HCT116 (cell line): ENCODE results near the gene C1QTNF3. TPM values are rescaled to one million over a fixed set of nuclear protein-coding genes. Genes with fewer than 3 reads are reported as not detected.

Experiments
- ATAC-seq: fragments of 200-7000 bp; cut with Tn5 transposase; 2 replicates; pipeline ENCODE4 v1.9.1; 2020; ENCODE audit warnings: mild to moderate bottlenecking, moderate library complexity
- BruUV-seq: library from RNA; stranded (reverse); fragments of 400-500 nt; replicated peaks from 2 replicates; lab custom pipeline; 2021; lab: Mats Ljungman, UMichigan
- CTCF ChIA-PET: fragments of 300-600 bp; sonication (Branson Sonifier 250); formaldehyde crosslinking; loops from one replicate; lab custom pipeline; 2021; ENCODE audit warnings: antibody characterized with exemption; lab: Charles Lee
- POLR2A ChIA-PET: fragments of 300-600, 350-600 bp; sonication (Branson Sonifier 250); formaldehyde crosslinking; loops from one replicate; lab custom pipeline; 2021; ENCODE audit warnings: antibody characterized with exemption; lab: Charles Lee
- RAD21 ChIA-PET, 2 experiments: fragments of 300-600 bp; sonication (Branson Sonifier 250); formaldehyde crosslinking; loops; one replicate each; lab custom pipeline; 2023; ENCODE audit warnings: low total read pairs in 2 of 2; ENCODE audit not compliant: uncharacterized antibody in 2 of 2, unreplicated experiment in 2 of 2, low non-redundant PET in 1 of 2; lab: Charles Lee
- DNase-seq: peaks from one replicate; pipeline ENCODE4 v3.0.0-alpha.2; 2010; ENCODE audit warnings: low read depth, low spot score
- H2AFZ ChIP-seq: fragments of 200-600 bp; shearing (Covaris generic), sonication (generic); 2 replicates; pipeline ENCODE4 v1.6.1; 2017; ENCODE audit warnings: low read depth, mixed run types, mixed read lengths, antibody characterized with exemption, low read length; ENCODE audit not compliant: poor library complexity, severe bottlenecking
- H3K27ac ChIP-seq: 2 replicates; pipeline ENCODE4 v1.5.1; 2012; ENCODE audit warnings: low read depth, low read length
- H3K27me3 ChIP-seq: fragments of 200-600 bp; sonication (generic); 2 replicates; pipeline ENCODE4 v1.6.1; 2016; ENCODE audit warnings: mixed run types, low read length, mixed read lengths; ENCODE audit not compliant: insufficient read depth
- H3K36me3 ChIP-seq, 2 experiments: fragments of 200-500 bp in 1 of 2; fragments of 200-600 bp in 1 of 2; sonication (Bioruptor generic) in 1 of 2; sonication (generic) in 1 of 2; 2 replicates each; pipeline versions ENCODE4 v1.5.1 to v1.6.1; 2014 to 2016; ENCODE audit warnings: low read length in 2 of 2, inconsistent platforms in 1 of 2, mixed read lengths in 1 of 2, mixed run types in 1 of 2; ENCODE audit not compliant: insufficient read depth in 2 of 2, control insufficient read depth in 1 of 2
- H3K4me1 ChIP-seq, 2 experiments: fragments of 200-600 bp in 1 of 2; sonication (generic) in 1 of 2; 2 replicates each; pipeline versions ENCODE4 v1.5.1 to v1.6.1; 2012 to 2017; ENCODE audit warnings: low read length in 2 of 2, inconsistent platforms in 1 of 2, mild to moderate bottlenecking in 1 of 2, mixed read lengths in 1 of 2, mixed run types in 1 of 2, moderate library complexity in 1 of 2; ENCODE audit not compliant: insufficient read depth in 2 of 2, control insufficient read depth in 1 of 2
- H3K4me2 ChIP-seq: fragments of 200-600 bp; sonication (generic); 2 replicates; pipeline ENCODE4 v1.6.1; 2017; ENCODE audit warnings: mixed run types, low read length, mixed read lengths
- H3K4me3 ChIP-seq, 2 experiments: fragments of 200-600 bp in 1 of 2; sonication (generic) in 1 of 2; replicated peaks in 1 of 2; 2 replicates each; pipeline ENCODE4 v1.5.1; 2011 to 2016; ENCODE audit warnings: low read length in 2 of 2, control low read depth in 1 of 2, low read depth in 1 of 2, mild to moderate bottlenecking in 1 of 2, mixed read lengths in 1 of 2, mixed run types in 1 of 2
- H3K79me2 ChIP-seq: fragments of 200-600 bp; sonication (generic); 2 replicates; pipeline ENCODE4 v1.6.1; 2017; ENCODE audit warnings: mild to moderate bottlenecking, mixed run types, low read length, moderate library complexity, mixed read lengths; ENCODE audit not compliant: insufficient read depth
- H3K9ac ChIP-seq: fragments of 200-600 bp; sonication (generic); 2 replicates; pipeline ENCODE4 v1.6.1; 2016; ENCODE audit warnings: low read length, mixed read lengths
- H3K9me2 ChIP-seq: fragments of 200-600 bp; sonication (generic), shearing (Covaris generic); 2 replicates; pipeline ENCODE4 v1.6.1; 2017; ENCODE audit warnings: mixed run types, mild to moderate bottlenecking, moderate library complexity; ENCODE audit not compliant: insufficient read depth
- H3K9me3 ChIP-seq, 2 experiments: fragments of 200-500 bp in 1 of 2; fragments of 200-600 bp in 1 of 2; sonication (Bioruptor generic) in 1 of 2; sonication (generic) in 1 of 2; 2 replicates each; pipeline ENCODE4 v1.6.1; 2014 to 2017; ENCODE audit warnings: low read length in 2 of 2, mixed read lengths in 2 of 2, inconsistent platforms in 1 of 2, low read depth in 1 of 2, mild to moderate bottlenecking in 1 of 2, mixed run types in 1 of 2, moderate library complexity in 1 of 2; ENCODE audit not compliant: control insufficient read depth in 1 of 2, insufficient read depth in 1 of 2
- H4K20me1 ChIP-seq: fragments of 200-600 bp; sonication (generic), shearing (Covaris generic); 2 replicates; pipeline ENCODE4 v1.6.1; 2017; ENCODE audit warnings: mixed run types, mild to moderate bottlenecking, moderate library complexity; ENCODE audit not compliant: insufficient read depth
- ATF3 ChIP-seq: IDR thresholded peaks from 2 replicates; pipeline ENCODE4 v1.6.1; 2012
- CBX3 ChIP-seq: IDR thresholded peaks from 2 replicates; pipeline ENCODE4 v1.6.1; 2012; ENCODE audit warnings: low read depth
- CTCF ChIP-seq, 3 experiments: fragments of 200-600 bp in 1 of 3; sonication (generic) in 1 of 3; IDR thresholded peaks in 2 of 3; conservative IDR thresholded peaks in 1 of 3; 2 replicates each; pipeline ENCODE4 v1.5.1; 2012 to 2017; ENCODE audit warnings: low read depth in 2 of 3, low read length in 2 of 3, antibody characterized with exemption in 1 of 3, borderline replicate concordance in 1 of 3, control low read depth in 1 of 3, mild to moderate bottlenecking in 1 of 3, mixed read lengths in 1 of 3, mixed run types in 1 of 3, moderate library complexity in 1 of 3; ENCODE audit not compliant: insufficient read depth in 1 of 3
- EGR1 ChIP-seq: IDR thresholded peaks from 2 replicates; pipeline ENCODE4 v1.6.1; 2012; ENCODE audit warnings: low read depth
- ELF1 ChIP-seq: IDR thresholded peaks from 2 replicates; pipeline ENCODE4 v1.6.1; 2012; ENCODE audit warnings: low read depth, borderline replicate concordance
- FOSL1 ChIP-seq: IDR thresholded peaks from 2 replicates; pipeline ENCODE4 v1.6.1; 2012; ENCODE audit warnings: low read depth
- JUND ChIP-seq: IDR thresholded peaks from 2 replicates; pipeline ENCODE4 v1.6.1; 2012
- REST ChIP-seq: IDR thresholded peaks from 2 replicates; pipeline ENCODE4 v1.6.1; 2012; ENCODE audit warnings: low read depth
- SRF ChIP-seq: IDR thresholded peaks from 2 replicates; pipeline ENCODE4 v1.6.1; 2012; ENCODE audit warnings: low read depth
- TCF7L2 ChIP-seq: IDR thresholded peaks from 2 replicates; pipeline ENCODE4 v1.7.0; 2011; ENCODE audit warnings: borderline replicate concordance, inconsistent platforms; ENCODE audit not compliant: insufficient read depth, insufficient read length; ENCODE audit errors: extremely low read depth
- YY1 ChIP-seq: IDR thresholded peaks from 2 replicates; pipeline ENCODE4 v1.6.1; 2011; ENCODE audit warnings: low read length, low read depth, moderate library complexity, mild to moderate bottlenecking; ENCODE audit not compliant: insufficient replicate concordance; ENCODE audit errors: extremely low read depth
- ZFX ChIP-seq: fragments of 450-650 bp; IDR thresholded peaks from 2 replicates; pipeline ENCODE4 v1.6.1; 2017
- ZNF274 ChIP-seq: fragments of 200-500 bp; sonication (Bioruptor generic); IDR thresholded peaks from 2 replicates; pipeline ENCODE4 v1.6.1; 2014; ENCODE audit warnings: mild to moderate bottlenecking, low read depth, low read length, inconsistent platforms
- intact Hi-C: fragments of 100-400 bp; cut with micrococcal nuclease; formaldehyde crosslinking; loops from 2 replicates; pipeline ENCODE4 v1.10.0; 2022
- total RNA-seq: library from RNA; stranded (reverse); gene quantifications from one replicate; pipeline ENCODE4 v1.2.1, GENCODE V29; 2021; ENCODE audit not compliant: unreplicated experiment

Gene C1QTNF3
- total RNA-seq, 1 experiment from 2014 or later = 2.6 TPM

GRCh38 chr5:33981408-33982162 lies 61.4 kb downstream of the C1QTNF3 start:
- H3K4me2 ChIP-seq = no peak overlapping the region
- no peak overlapping the region for H3K27ac ChIP-seq
- ChIA-PET CTCF (no interaction called here), RAD21 (no interaction called here), POLR2A (no interaction called here)
- H3K4me1 ChIP-seq = no peaks in the 10 kb centered on the region
- no peak overlapping the region for H3K9ac ChIP-seq
- no peaks in the 10 kb centered on the region for H3K9me2 ChIP-seq
- H3K4me3 ChIP-seq = no peak overlapping the region
- no peaks in the 10 kb centered on the region for H3K36me3 ChIP-seq
- H4K20me1 ChIP-seq = no peaks in the 10 kb centered on the region
- DNase-seq = no peak
- no TSS peak for BruUV-seq
- intact Hi-C loops = no loop called here
- H2AFZ ChIP-seq = no peak overlapping the region
- no peak for ATAC-seq
- H3K27me3 ChIP-seq = no peaks in the 10 kb centered on the region
- TF ChIP-seq TCF7L2 (no peak), JUND (no peak), EGR1 (no peak), REST (no peak), CTCF (IDR thresholded peaks at IDR 0.05 in 2 of 3, conservative IDR thresholded peaks at IDR 0.05 in 1 of 3; ENCODE audit: borderline replicate concordance in 1 of 3, insufficient read depth in 1 of 3, low read depth in 2 of 3, low read length in 2 of 3) (no peak), FOSL1 (no peak), ZFX (no peak), ZNF274 (no peak), ELF1 (no peak), YY1 (no peak), CBX3 (no peak), ATF3 (no peak), SRF (no peak)
- no peaks in the 10 kb centered on the region for H3K79me2 ChIP-seq
- no peaks in the 10 kb centered on the region for H3K9me3 ChIP-seq
